ENCODE measurements around the gene FBXW4. TPM values are rescaled to one million over a fixed set of nuclear protein-coding genes. Genes with fewer than 3 reads are reported as not detected.

Gene FBXW4
- total RNA-seq, 1 experiment from 2014 or later = 26.5 TPM

DNA sequence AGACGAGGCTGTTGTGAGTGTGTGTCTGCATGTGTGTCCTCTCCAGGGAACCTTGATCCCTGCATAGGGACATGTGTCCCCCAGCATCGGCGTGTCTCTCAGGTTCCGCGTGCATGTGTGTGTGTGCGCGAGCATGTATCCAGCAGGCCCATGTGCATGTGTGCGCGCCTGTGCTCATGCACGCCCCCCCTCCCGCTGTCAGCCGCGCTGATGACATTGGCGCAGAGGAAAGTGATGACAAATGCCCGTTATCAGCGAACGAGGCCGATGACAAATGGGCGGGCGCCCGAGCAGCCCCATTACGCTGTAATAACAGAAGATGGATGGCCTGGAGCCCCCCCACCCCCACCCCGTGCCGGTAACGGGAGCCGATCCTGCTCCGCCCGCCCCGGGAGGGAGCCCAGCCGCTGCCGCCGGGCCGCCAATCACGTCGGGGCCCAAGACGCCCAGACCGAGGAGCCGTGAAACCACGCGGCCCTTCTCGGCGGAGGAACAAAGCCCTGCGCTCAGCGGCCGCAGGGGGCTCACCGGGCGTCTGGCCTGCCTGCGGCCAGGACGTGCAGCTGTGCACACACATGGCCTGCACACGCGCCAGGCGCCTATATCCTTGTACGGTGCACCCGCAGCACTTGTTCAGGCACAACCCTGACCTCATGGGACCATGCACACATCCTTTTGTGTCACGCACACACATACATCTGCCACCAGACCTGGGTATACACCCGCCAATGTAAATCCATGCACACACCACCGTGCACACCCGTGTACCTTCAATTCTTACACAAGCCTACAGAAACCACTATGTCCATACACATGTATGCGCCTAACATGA lies 128.4 kb downstream of the FBXW4 start:
- no peak for DNase-seq (ENCODE audit: low spot score)

- DNase-seq (ENCODE audit: low spot score) = no peak
These were observed 129.0 kb downstream of the FBXW4 start for GRCh38 chr10:101565936-101566332.

DNA sequence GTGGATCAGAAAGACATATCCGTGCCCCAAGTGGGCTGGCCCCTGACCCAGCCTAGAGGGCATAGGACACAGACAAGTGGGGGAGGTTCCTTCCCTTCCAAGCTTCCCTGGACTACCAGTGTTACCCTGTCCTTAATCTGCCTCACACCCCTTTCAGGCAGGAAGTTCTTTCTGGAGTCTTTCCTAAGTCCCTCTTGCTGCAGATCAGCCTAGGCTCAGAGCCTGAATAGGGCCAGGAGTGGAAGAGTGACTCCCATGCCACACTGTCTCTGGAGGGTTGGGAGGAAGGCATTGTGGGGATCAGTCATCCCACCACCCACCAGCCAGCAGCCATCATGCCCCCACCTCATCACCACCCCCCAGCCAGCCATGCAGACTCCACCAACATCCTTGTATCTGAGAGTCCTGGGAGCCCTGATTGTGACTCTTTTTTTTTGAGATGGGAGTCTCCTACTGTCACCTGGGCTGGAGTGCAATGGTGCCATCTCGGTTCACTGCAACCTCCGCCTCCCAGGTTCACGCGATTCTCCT lies 129.5 kb downstream of the FBXW4 start:
- no peak for DNase-seq (ENCODE audit: low spot score)

DNA sequence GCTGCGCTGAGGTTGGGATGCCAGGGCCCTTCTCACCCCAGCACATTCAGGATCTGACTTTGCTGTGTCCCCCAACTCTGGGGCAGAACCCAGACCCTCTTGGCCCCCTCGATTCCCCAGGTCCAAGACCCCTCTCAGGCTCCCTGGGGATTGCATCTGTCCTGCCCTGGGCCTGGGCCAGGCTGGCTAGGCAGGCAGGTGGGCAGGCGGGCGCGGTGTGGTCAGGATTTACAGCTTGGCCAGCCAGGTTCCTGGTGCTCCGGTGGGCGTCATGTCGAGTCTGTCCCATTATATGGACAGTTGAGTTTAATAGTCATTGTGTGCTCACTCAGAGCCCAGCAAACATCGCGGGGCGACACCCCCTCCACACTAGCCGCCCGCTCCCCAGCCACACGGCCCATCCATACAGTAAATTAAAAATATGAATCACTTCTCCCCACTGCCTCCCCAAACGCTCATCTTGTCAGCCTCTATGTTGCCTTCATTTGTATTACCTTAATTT lies 130.4 kb downstream of the FBXW4 start:
- DNase-seq (ENCODE audit: low spot score) = no peak

DNA sequence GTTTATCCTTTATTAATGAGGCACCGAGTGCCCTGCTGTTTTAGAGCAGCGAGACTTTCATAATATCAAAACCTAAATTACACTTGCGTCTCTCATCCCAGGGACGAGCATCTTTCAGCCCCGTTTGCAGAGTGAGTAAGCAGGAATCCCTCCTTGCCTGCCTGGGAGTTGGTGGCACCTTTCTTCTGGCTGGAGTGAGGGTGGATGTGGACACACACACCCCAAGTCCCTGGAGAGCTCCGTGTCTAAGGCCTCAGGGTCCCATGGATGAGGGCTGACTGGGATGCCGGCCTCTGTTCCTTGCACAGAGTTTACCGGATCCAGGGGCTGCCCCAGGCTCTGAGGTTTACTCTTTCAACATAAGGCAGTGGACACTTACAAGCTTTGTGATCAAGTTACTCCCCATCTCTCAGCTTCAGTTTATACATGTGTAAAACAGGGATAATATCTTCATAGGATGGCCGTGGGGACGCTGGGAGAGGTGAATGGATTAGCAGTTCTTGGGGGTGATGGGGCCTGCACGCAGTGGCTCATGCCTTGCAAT lies 131.4 kb downstream of the FBXW4 start:
- DNase-seq (ENCODE audit: low spot score) = no peak

DNA sequence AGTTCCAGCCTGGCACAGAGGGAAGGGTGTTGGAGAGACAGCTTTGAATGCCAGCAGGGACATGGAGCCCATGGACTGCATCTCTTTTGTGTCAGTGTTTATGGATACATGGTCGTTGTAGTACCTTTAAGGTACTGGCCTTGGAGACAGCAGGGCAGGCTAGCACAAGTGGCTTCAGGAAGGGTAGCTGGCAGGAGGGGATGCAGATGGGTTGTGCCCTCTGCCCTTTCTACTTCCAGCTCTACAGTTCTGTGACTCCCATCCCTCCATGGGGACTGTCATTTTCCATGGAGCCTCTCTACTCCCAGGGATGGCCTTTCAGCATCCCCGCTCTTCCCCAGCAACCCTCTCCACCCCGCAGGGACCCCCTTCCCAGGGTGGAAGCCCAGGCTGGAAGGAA lies 132.0 kb downstream of the FBXW4 start:
- DNase-seq (ENCODE audit: low spot score) = no peak

DNA sequence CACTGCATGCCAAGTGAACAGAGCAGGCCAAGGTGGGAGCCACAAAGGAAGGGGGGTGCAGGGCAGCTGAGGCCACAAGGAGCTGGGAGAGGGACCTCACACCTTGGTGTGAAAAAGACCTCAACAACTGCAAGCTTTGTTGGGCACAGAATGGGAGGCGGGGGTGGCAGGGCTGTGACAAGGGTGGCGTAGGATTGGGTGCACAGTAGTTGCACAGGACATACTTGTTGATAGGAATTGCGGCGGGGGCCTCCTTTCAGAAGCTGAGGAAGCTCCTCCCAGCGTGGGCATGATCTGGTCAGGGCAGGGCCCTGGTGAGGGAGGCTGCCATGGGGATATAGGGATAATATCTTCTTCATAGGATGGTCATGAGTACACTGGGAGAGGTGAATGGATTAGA lies 132.7 kb downstream of the FBXW4 start:
- no peak for DNase-seq (ENCODE audit: low spot score)

DNA sequence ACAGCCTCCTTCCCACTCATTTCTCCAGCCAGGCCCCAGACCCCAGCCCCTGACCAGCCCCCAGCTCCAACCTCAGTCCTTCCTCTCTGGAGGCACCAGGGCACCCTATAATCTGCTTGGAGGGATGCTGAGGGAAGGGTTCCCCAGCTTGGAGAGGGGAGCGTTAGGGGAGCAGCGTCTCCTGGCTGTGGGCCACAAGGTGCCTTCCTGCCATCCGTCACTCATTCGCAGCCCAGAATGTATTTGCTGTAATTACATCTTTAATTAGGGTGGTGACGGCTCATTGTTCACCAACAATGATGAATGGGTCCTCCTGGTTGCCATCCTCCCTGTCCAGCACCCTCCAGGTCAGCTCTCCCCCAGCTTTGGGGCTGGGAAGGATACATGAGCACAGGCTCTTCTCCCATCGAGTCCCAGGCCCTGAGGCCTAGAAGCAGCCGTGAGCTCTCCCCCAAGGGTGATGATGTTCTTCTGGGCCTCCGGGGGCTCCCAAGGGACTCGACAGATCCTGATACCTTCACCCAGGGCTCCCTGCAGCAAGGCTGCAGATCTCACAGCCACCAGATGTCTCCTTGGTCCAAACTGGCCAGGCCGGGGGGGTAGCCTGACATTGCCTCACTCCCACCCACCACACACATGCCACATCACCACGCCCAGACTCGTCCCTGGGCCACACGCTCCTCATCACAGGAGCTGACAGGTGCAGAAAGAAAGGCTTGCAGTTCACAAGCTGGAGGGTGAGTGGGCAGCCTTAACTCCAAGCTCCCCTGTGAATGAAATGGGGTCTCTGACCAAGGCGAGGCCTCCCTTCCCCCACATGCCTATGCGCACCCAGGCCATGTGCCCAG lies 133.7 kb downstream of the FBXW4 start:
- no peak for DNase-seq (ENCODE audit: low spot score)

Other genes starting within 250 kb of the FBXW4 start
- 11.6 and 18.4 TPM in 2 replicates for gene POLL, start 106.9 kb downstream of the FBXW4 start, total RNA-seq (2014; rRNA removed; shearing (Covaris generic))
- gene DPCD, start 106.8 kb downstream of the FBXW4 start, total RNA-seq (2014; rRNA removed; shearing (Covaris generic)) = 83.0 and 92.8 TPM in 2 replicates
- gene FGF8, start 80.9 kb upstream of the FBXW4 start, total RNA-seq (2014; rRNA removed; shearing (Covaris generic)) = not detected in 2 replicates
- 65.5 and 96.9 TPM in 2 replicates for gene NPM3, start 88.3 kb upstream of the FBXW4 start, total RNA-seq (2014; rRNA removed; shearing (Covaris generic))
- 82.2 and 98.2 TPM in 2 replicates for gene OGA, start 123.3 kb upstream of the FBXW4 start, total RNA-seq (2014; rRNA removed; shearing (Covaris generic))
- gene KCNIP2, start 148.6 kb upstream of the FBXW4 start, total RNA-seq (2014; rRNA removed; shearing (Covaris generic)) = 2.8 TPM in 1 of 2 replicates, not detected in the other

Measured in A172 (cell line).